H1 (cell line): ENCODE measurements around the gene CEP250. TPM values are rescaled to one million over a fixed set of nuclear protein-coding genes. Genes with fewer than 3 reads are reported as not detected.

Experiments
- CTCF ChIA-PET: fragments of 300-600 bp; sonication (Branson Sonifier 250); formaldehyde crosslinking; loops from one replicate; lab custom pipeline; 2021; ENCODE audit not compliant: partially characterized antibody; lab: Charles Lee
- POLR2A ChIA-PET: fragments of 300-600 bp; sonication (Branson Sonifier 250); formaldehyde crosslinking; loops from one replicate; lab custom pipeline; 2021; ENCODE audit warnings: inconsistent platforms; ENCODE audit not compliant: partially characterized antibody; lab: Charles Lee
- DNase-seq, 2 experiments: peaks; one replicate each; pipeline versions ENCODE4 v3.0.0 to v3.0.0-alpha.2; 2010 to 2022; ENCODE audit warnings: low spot score in 2 of 2, low read depth in 1 of 2, mixed read lengths in 1 of 2
- FAIRE-seq: peaks from 2 replicates; lab custom pipeline; 2011; peaks lifted over from hg19 to GRCh38; lab: Jason Lieb, UNC
- H2AFZ ChIP-seq: 2 replicates; pipeline ENCODE4 v1.8.1; 2012; ENCODE audit warnings: low read length, inconsistent platforms
- H2AK5ac ChIP-seq: 2 replicates; pipeline ENCODE4 v1.6.1; 2013; ENCODE audit warnings: low read depth, low read length
- H2BK120ac ChIP-seq: replicated peaks from 2 replicates; pipeline ENCODE3; 2013; ENCODE audit warnings: low read depth, low read length, inconsistent platforms
- H2BK12ac ChIP-seq: 2 replicates; pipeline ENCODE4 v1.6.1; 2013; ENCODE audit warnings: low read depth, low read length
- H2BK15ac ChIP-seq: 2 replicates; pipeline ENCODE4 v1.6.1; 2013; ENCODE audit warnings: low read length
- H2BK20ac ChIP-seq: 2 replicates; pipeline ENCODE4 v1.6.1; 2013; ENCODE audit warnings: low read length
- H2BK5ac ChIP-seq: 2 replicates; pipeline ENCODE4 v1.6.1; 2013; ENCODE audit warnings: low read depth, low read length
- H3K14ac ChIP-seq: 2 replicates; pipeline ENCODE4 v1.6.1; 2013; ENCODE audit warnings: inconsistent platforms; ENCODE audit not compliant: insufficient read length
- H3K18ac ChIP-seq: 2 replicates; pipeline ENCODE4 v1.6.1; 2013; ENCODE audit warnings: low read length; ENCODE audit errors: extremely low read depth
- H3K23ac ChIP-seq: 2 replicates; pipeline ENCODE4 v1.6.1; 2013; ENCODE audit warnings: inconsistent platforms; ENCODE audit not compliant: insufficient read length
- H3K23me2 ChIP-seq: 2 replicates; pipeline ENCODE4 v1.6.1; 2013; ENCODE audit warnings: low read depth, low read length
- H3K27ac ChIP-seq: 2 replicates; pipeline ENCODE4 v1.6.1; 2011; ENCODE audit warnings: low read depth, low read length, inconsistent platforms
- H3K27me3 ChIP-seq, 4 experiments: replicated peaks in 1 of 4; 1 replicate in 1 of 4; 2 replicates in 3 of 4; pipeline versions ENCODE4 v1.6.1 to v1.8.1; 2011 to 2013; ENCODE audit warnings: low read length in 3 of 4, mild to moderate bottlenecking in 3 of 4, inconsistent platforms in 2 of 4, mixed read lengths in 2 of 4, moderate library complexity in 1 of 4; ENCODE audit not compliant: control insufficient read depth in 3 of 4, insufficient read depth in 3 of 4; ENCODE audit errors: extremely low read depth in 1 of 4
- H3K36me3 ChIP-seq, 4 experiments: 2 replicates each; pipeline versions ENCODE4 v1.6.1 to v1.8.1; 2011 to 2013; ENCODE audit warnings: mild to moderate bottlenecking in 4 of 4, low read length in 3 of 4, moderate library complexity in 2 of 4, control low read depth in 1 of 4, inconsistent platforms in 1 of 4; ENCODE audit not compliant: insufficient read depth in 4 of 4, control insufficient read depth in 2 of 4
- H3K4ac ChIP-seq: replicated peaks from 2 replicates; pipeline ENCODE3; 2013; ENCODE audit warnings: low read length, low read depth, mixed read lengths, inconsistent platforms; ENCODE audit not compliant: insufficient read length
- H3K4me1 ChIP-seq, 4 experiments: replicated peaks in 1 of 4; 1 replicate in 1 of 4; 2 replicates in 3 of 4; pipeline versions ENCODE4 v1.6.1 to v1.8.1; 2011 to 2013; ENCODE audit warnings: low read length in 3 of 4, inconsistent platforms in 2 of 4, mixed read lengths in 1 of 4; ENCODE audit not compliant: insufficient read depth in 4 of 4, control insufficient read depth in 3 of 4
- H3K4me2 ChIP-seq, 2 experiments: 2 replicates each; pipeline versions ENCODE4 v1.6.1 to v1.8.1; 2011 to 2013; ENCODE audit warnings: low read depth in 2 of 2, low read length in 2 of 2, control low read depth in 1 of 2, inconsistent platforms in 1 of 2, mild to moderate bottlenecking in 1 of 2; ENCODE audit not compliant: insufficient read depth in 1 of 2
- H3K4me3 ChIP-seq, 4 experiments: fragments of 200-600, 300-600 bp in 1 of 4; sonication (generic), shearing (Covaris generic), sonication (Bioruptor Twin) in 1 of 4; 2 replicates each; pipeline versions ENCODE4 v1.5.1 to v1.8.1; 2011 to 2016; ENCODE audit warnings: low read length in 4 of 4, low read depth in 3 of 4, control low read depth in 2 of 4, inconsistent platforms in 2 of 4, mild to moderate bottlenecking in 2 of 4, mixed read lengths in 1 of 4, moderate library complexity in 1 of 4; ENCODE audit not compliant: insufficient read depth in 2 of 4; ENCODE audit errors: extremely low read depth in 1 of 4
- H3K56ac ChIP-seq: replicated peaks from 2 replicates; pipeline ENCODE3; 2013; ENCODE audit warnings: low read depth, mild to moderate bottlenecking, mixed read lengths, low read length, inconsistent platforms; ENCODE audit not compliant: insufficient read length
- H3K79me1 ChIP-seq: 2 replicates; pipeline ENCODE4 v1.6.1; 2013; ENCODE audit warnings: low read depth, low read length, control low read depth
- H3K79me2 ChIP-seq, 2 experiments: 2 replicates each; pipeline versions ENCODE4 v1.6.1 to v1.8.1; 2012 to 2013; ENCODE audit warnings: low read length in 2 of 2, mild to moderate bottlenecking in 2 of 2, inconsistent platforms in 1 of 2; ENCODE audit not compliant: insufficient read depth in 2 of 2, control insufficient read depth in 1 of 2
- H3K9ac ChIP-seq, 4 experiments: replicated peaks in 1 of 4; 1 replicate in 1 of 4; 2 replicates in 3 of 4; pipeline versions ENCODE4 v1.6.1 to v1.8.1; 2011 to 2013; ENCODE audit warnings: low read depth in 3 of 4, low read length in 3 of 4, control low read depth in 2 of 4, mild to moderate bottlenecking in 2 of 4, moderate library complexity in 2 of 4, inconsistent platforms in 1 of 4; ENCODE audit errors: extremely low read depth in 1 of 4
- H3K9me3 ChIP-seq, 2 experiments: 2 replicates each; pipeline versions ENCODE4 v1.6.1 to v1.8.1; 2012 to 2013; ENCODE audit warnings: mild to moderate bottlenecking in 2 of 2, moderate library complexity in 2 of 2, control low read depth in 1 of 2, inconsistent platforms in 1 of 2, low read depth in 1 of 2, low read length in 1 of 2, mixed read lengths in 1 of 2; ENCODE audit not compliant: insufficient read depth in 2 of 2
- H4K20me1 ChIP-seq, 2 experiments: replicated peaks in 1 of 2; 2 replicates each; pipeline versions ENCODE3 to v1.8.1; 2011 to 2013; ENCODE audit warnings: inconsistent platforms in 2 of 2, low read length in 2 of 2, mild to moderate bottlenecking in 1 of 2; ENCODE audit not compliant: insufficient read depth in 2 of 2, control insufficient read depth in 1 of 2
- H4K5ac ChIP-seq: 2 replicates; pipeline ENCODE4 v1.6.1; 2013; ENCODE audit warnings: low read length, low read depth, mixed read lengths, inconsistent platforms; ENCODE audit not compliant: insufficient read length
- H4K8ac ChIP-seq: 2 replicates; pipeline ENCODE4 v1.8.0; 2013; ENCODE audit warnings: mild to moderate bottlenecking, moderate library complexity, low read length, inconsistent platforms; ENCODE audit not compliant: insufficient read depth; ENCODE audit errors: extremely low read depth
- H4K91ac ChIP-seq: replicated peaks from 2 replicates; pipeline ENCODE3; 2013; ENCODE audit warnings: low read length, mixed read lengths, inconsistent platforms; ENCODE audit not compliant: insufficient read length
- KDM5A ChIP-seq: fragments of 200-600 bp; IDR thresholded peaks from 2 replicates; pipeline ENCODE4 v1.7.1; 2012; ENCODE audit warnings: mild to moderate bottlenecking, low read length, inconsistent platforms, mixed read lengths
- WGBS, 2 experiments: shearing (Covaris generic) in 1 of 2; methylation state at CpG; one replicate each; pipeline versions ENCODE4 v1.1.6 to v1.1.7; 2013 to 2015; ENCODE audit warnings: low lambda C conversion rate in 2 of 2, mixed read lengths in 2 of 2, inconsistent platforms in 1 of 2, low coverage in 1 of 2, missing lambda C conversion rate in 1 of 2; ENCODE audit not compliant: insufficient replicate concordance in 2 of 2, insufficient coverage in 1 of 2, insufficient read length in 1 of 2; ENCODE audit errors: extremely low coverage in 1 of 2, missing lambda C conversion rate in 1 of 2; 5-methylcytosine and 5-hydroxymethylcytosine counted together
- polyA plus RNA-seq, 7 experiments: library from polyadenylated mRNA; depleted of rRNA in 3 of 7; stranded (reverse) in 5 of 7; unstranded in 2 of 7; fragments of >200 nt in 5 of 7; fragments of 200-250 nt in 2 of 7; gene quantifications; 1 replicate in 5 of 7; 2 replicates in 1 of 7; 4 replicates in 1 of 7; pipeline versions ENCODE4 v1.2.1 to v1.2.3, GENCODE V29; 2011 to 2013; ENCODE audit warnings: missing spikeins in 2 of 7, mixed read lengths in 2 of 7
- total RNA-seq: library from RNA; stranded (reverse); fragmentation: NEBNext Ultra II Directional; extraction: Animal tissue kit (Norgen Biotek cat#: 25700); gene quantifications from 2 replicates; pipeline ENCODE4 v1.2.1, GENCODE V29; 2021

The CEP250 gene
- total and polyA plus RNA-seq, 2 of the 8 experiments (the other 6 are each of a cell fraction or from before 2014, with no cell fraction given): 2.6 to 33.7 TPM

GRCh38 chr20:35547329-35547728 lies 91.9 kb downstream of the CEP250 start:
- H2BK120ac ChIP-seq: no peak overlapping the region
- H3K4me2 ChIP-seq: no peak overlapping the region
- H3K9ac ChIP-seq: no peak overlapping the region
- no peak overlapping the region for H3K14ac ChIP-seq
- peaks cover 0 to 6% (median 3%) of the 10 kb centered on the region in 4 experiments; a peak in 4 of 7 replicates for H3K4me1 ChIP-seq
- no peak overlapping the region for H4K5ac ChIP-seq
- no peaks in the 10 kb centered on the region for H3K27me3 ChIP-seq
- H3K4ac ChIP-seq: no peak overlapping the region
- H3K36me3 ChIP-seq: peaks cover 11 to 52% (median 25%) of the 10 kb centered on the region in 4 experiments; a peak in 7 of 8 replicates
- H3K79me2 ChIP-seq: peaks cover 0 to 10% of the 10 kb centered on the region in 2 experiments; a peak in 1 of 4 replicates
- H3K79me1 ChIP-seq: peaks cover 6% of the 10 kb centered on the region; the same call in 1 of the 2 replicates
- no peak overlapping the region for H3K56ac ChIP-seq
- H4K8ac ChIP-seq: no peak overlapping the region
- H2AK5ac ChIP-seq: no peak overlapping the region
- FAIRE-seq (no peak), DNase-seq (no peak)
- 95% methylated on average over 6 of the region's 9 CpGs; no CpG with 5 or more reads in 1 of the 2 experiments for WGBS, 2 experiments
- H3K18ac ChIP-seq: no peak overlapping the region
- TF ChIP-seq KDM5A: no peak
- CTCF ChIA-PET: interaction anchor here (0.9 to 1.7 kb wide), 4 partner anchors 9 to 74 kb away, joined by 3 to 5 read pairs (median 4); no protein-coding TSS in a partner anchor
- H2BK20ac ChIP-seq: no peak overlapping the region
- peaks cover 8% of the 10 kb centered on the region for H3K23me2 ChIP-seq
- H2BK12ac ChIP-seq: no peak overlapping the region
- no peak overlapping the region for H2BK5ac ChIP-seq
- H4K20me1 ChIP-seq: peaks cover 0 to 3% of the 10 kb centered on the region in 2 experiments
- no peak overlapping the region for H3K27ac ChIP-seq
- no peak overlapping the region for H4K91ac ChIP-seq
- H2AFZ ChIP-seq: no peak overlapping the region
- no peak overlapping the region for H3K23ac ChIP-seq
- POLR2A ChIA-PET: interaction anchor here (0.9 to 1.7 kb wide), 5 partner anchors 9 to 93 kb away, joined by 3 to 4 read pairs (median 3); partner anchors contain the start of gene CEP250
- no peak overlapping the region for H3K4me3 ChIP-seq
- no peaks in the 10 kb centered on the region for H3K9me3 ChIP-seq
- no peak overlapping the region for H2BK15ac ChIP-seq
